Anterior cingulate cortex (tissue), 58 donors: ENCODE data around the gene BCAN.
"Not testable (repeated sequence)": the region's sequence is repeated elsewhere in the genome, so short reads cannot be mapped to it uniquely, and the experiment has no call there.

ENCODE experiments used
- DNase-seq, 58 donors: peaks; one replicate each; lab custom pipeline; 2025; lab: John Stamatoyannopoulos, UW

Gene BCAN

DNA sequence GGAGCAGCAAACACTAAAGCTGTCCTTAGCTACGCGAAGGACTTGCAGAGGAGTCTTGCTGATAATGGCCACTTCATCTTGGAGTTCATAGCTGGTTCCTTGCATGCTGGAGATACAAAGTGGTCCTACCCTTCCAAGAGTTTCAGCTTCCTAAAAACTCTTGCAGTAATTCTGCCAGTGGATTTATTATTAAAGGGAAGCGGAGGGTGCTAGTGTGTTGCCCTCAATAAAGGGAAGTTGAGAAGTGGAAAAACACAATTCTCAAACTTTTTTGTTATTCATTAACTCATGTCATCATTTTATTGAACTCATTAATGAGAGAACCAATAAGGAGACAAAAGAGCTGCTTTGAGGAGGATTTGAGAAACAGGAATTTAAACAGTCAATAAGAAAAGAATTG is 29.3 kb upstream of the BCAN start:
- no peak for DNase-seq

GRCh38 chr1:156615946-156616345 is 26.0 kb upstream of the BCAN start:
- peak in 6 of 58 donors; percentile 16 to 61 (median 48) for DNase-seq

DNA sequence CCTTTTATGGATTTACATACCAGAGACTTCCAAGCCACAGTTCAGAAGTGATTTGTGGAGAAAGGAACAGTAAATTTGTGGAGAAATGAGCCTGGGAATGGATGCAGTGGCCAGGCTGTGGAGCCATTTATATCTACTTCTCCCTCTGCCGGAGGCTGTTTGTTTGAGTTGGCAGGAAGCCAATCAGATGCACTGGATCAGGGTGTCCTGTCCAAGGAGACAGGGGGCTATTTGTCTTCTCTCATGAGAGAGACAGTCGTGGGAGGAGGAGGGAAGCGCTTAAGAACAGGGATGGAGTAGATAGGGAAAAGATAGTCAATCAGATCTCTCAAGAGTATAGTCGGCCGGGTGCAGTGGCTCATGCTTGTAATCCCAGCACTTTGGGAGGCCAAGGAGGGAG is 25.5 kb upstream of the BCAN start:
- peak in 48 of 58 donors; percentile 16 to 93 (median 67) for DNase-seq

GRCh38 chr1:156618853-156619581 is 22.9 kb upstream of the BCAN start, which contains the start of gene HAPLN2:
HAPLN2 (plus strand) TSS chr1:156619415; CDS start chr1:156623491, 4,076 bp downstream.
- DNase-seq = peak in 36 of 58 donors; percentile 13 to 79 (median 48)

DNA sequence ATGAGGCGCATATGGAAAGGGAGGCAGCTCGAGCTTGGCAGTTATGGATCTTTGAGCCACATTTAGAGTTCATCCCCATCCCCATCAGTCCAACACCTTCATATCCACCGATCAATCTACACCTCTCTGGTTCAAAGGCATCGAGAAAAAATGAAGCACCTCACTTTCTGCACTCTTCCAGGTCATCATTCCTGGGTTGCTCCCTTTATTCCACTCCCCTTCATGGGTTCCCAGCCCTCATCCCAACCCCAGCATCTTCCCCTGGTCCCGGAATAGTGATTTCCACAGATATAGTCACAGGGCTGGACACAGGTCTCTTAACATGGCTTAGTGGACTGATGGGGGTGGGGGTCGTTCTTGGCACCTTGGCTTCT is 22.3 kb upstream of the BCAN start:
- DNase-seq = no peak

GRCh38 chr1:156622581-156623297 is 19.2 kb upstream of the BCAN start:
- DNase-seq = no peak

- peak in 37 of 58 donors; percentile 17 to 68 (median 38) for DNase-seq
Measured at GRCh38 chr1:156623946-156624813, 17.7 kb upstream of the BCAN start.

DNA sequence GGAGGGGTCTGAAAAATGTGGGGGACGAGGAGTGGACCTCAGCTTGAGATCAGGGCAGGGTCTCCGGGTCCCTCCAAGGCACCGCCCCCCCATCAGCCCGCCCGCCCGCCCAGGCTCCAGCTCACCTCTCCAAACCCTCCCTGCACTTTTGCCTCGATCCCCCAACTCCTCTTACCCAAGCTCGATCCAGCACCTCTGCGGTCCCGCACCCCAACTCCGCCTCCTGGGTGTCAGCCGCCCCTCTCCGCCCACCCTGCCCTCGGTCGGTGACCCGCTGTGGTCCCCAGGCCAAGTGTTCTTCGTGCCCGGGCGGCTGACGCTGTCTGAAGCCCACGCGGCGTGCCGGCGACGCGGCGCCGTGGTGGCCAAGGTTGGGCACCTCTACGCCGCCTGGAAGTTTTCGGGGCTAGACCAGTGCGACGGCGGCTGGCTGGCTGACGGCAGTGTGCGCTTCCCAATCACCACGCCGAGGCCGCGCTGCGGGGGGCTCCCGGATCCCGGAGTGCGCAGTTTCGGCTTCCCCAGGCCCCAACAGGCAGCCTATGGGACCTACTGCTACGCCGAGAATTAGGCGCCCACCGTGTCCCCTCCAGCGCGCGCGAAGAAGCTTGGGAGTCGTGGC is 17.0 kb upstream of the BCAN start:
- peak in 2 of 58 donors; percentile 34 to 42 for DNase-seq

DNA sequence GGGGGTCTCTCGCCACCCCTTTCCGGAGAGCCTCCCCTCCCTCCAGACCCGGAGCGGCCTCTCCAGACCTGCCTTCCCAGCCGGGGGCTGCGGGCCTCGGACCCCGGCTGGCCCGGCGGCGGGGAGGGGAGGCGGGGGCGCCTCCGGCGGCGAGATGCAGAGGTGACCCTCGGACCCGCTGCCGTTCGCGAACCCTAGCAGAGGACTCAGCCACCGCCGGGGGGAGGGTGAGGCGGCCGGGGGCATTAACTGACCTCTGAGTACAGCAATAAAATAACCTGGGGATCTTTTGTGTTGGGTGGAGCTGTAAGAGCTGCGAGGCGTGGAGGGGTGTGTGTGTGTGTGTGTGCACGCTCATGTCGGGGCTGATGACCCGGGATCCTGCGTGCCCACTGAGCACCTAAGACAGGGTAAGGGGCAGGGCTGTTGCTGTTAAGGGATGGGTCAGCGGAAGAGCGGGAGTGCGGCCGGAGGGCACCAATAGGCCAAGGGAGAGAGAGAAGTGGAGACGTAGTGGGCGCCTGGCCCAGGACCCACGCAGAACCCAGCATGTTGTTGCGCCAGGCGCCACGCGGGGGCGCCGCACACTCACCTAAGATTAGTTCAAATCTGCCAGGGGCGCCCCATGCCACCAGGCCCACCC is 16.4 kb upstream of the BCAN start:
- DNase-seq = peak in 48 of 58 donors; percentile 14 to 83 (median 49)

- DNase-seq = no peak
Measured at GRCh38 chr1:156626079-156626438, 15.9 kb upstream of the BCAN start.

- DNase-seq = peak in 10 of 58 donors; percentile 4 to 39 (median 24)
Measured at GRCh38 chr1:156627313-156627880, 14.5 kb upstream of the BCAN start.

GRCh38 chr1:156629823-156630449 is 12.0 kb upstream of the BCAN start:
- DNase-seq = no peak

GRCh38 chr1:156631152-156631551 is 10.8 kb upstream of the BCAN start:
- DNase-seq = not testable (repeated sequence)

DNA sequence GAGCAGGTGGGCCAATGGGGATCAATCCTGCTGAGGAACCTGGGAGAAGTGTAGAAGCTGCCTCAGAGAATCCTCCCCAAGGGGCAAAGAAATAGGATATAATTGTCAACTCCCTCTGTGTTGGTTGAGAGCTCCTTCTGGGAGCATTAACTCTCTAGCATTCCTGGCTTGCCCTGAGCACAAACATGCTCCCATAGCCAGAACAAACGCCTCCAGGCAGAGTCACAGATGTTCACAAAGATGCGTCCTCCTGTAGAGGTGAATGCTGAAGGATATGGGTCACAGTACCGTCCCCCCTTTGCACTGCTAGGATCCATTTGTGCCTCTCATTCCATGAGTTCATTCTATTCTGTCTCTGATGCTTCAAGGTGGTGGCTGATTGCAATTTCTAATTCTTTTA is 9.6 kb upstream of the BCAN start:
- DNase-seq = no peak

- peak in 47 of 58 donors; percentile 23 to 78 (median 53) for DNase-seq
Measured at GRCh38 chr1:156638189-156638985, 3.5 kb upstream of the BCAN start.

DNA sequence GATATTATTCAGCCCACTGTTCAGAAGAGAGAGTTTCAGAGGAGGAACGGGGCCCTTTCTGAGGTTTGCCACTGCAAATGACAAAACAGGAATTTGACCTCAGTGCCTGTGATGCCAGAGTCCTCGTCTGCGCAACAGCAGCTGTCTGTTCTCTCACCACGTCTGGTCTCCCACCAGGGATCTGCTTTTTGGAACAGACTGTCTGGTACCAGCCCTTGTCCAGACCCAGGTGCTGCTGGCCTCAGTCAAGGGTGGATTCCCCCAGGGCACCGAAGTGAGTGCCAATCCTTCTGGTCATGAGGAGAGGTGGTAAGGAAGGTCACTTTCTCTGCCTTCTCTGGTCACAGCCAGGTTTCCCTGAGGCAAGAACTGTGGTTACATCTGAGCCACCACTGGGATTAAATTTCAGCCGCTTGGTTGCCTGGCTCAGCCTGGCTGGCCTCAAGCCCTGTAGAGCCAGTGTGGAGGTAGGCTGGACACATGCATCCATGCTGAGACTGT is 2.3 kb upstream of the BCAN start:
- DNase-seq = peak in 1 of 58 donors; percentile 24

DNA sequence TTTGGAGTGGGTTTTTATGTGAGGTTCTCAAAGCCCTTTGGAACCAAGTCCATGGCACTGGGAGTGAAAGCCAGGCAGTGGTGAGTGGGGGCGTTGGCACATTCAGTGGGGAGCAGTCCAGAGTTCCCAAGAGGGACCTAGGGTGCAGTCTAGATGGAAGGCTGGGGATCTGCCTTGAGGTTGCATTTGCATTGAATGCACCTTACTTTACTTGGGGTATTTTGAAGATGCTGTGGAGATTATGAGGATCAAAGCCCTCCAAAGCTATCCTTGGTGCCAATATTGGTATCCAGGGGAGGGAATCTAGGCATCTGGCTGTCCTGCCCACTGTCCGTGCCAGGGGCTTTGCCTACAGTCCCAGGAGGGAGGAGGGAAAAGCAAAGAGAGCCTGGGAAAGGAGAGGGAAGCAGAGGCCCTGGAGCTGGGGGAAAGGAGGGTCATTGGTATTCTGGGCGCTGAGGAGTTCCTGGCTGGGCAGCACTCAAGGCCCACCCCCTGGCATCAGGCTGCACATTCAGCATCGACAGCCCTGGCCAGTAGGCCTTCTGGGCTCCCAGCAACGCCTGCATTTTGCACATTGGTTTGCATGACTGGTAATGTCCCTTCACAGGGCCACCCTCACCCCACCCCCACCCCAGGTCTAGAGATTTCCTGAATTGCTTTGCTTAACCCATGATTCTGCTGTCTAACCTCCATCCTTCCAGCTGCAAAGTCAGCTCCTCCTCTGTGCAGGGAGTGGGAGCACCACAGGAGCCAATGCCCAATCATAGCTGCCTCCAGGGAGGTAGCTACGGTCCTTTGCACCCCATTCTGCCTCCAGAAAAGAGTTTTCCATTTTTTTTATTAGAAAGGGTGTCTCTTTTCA is 843 bp upstream of the BCAN start:
- peak in 55 of 58 donors; percentile 14 to 95 (median 74) for DNase-seq
